ENCODE data around the gene DNAH14.

- TF ChIP-seq EP300 (IDR thresholded peaks at IDR 0.05; ENCODE audit: borderline replicate concordance) (no peak), RAD21 (IDR thresholded peaks at IDR 0.05; ENCODE audit: low read depth) (no peak), ZBTB7A (IDR thresholded peaks at IDR 0.05; ENCODE audit: low read depth) (no peak), TAF1 (IDR thresholded peaks at IDR 0.05; ENCODE audit: low read depth) (no peak), USF1 (IDR thresholded peaks at IDR 0.05) (no peak), YY1 (IDR thresholded peaks at IDR 0.05; ENCODE audit: low read depth) (no peak), NFIC (IDR thresholded peaks at IDR 0.05) (no peak), TCF12 (IDR thresholded peaks at IDR 0.05; ENCODE audit: low read depth) (no peak), CREB1 (IDR thresholded peaks at IDR 0.05; ENCODE audit: low read depth) (no peak)
- TF ChIP-seq, protein P1, sequence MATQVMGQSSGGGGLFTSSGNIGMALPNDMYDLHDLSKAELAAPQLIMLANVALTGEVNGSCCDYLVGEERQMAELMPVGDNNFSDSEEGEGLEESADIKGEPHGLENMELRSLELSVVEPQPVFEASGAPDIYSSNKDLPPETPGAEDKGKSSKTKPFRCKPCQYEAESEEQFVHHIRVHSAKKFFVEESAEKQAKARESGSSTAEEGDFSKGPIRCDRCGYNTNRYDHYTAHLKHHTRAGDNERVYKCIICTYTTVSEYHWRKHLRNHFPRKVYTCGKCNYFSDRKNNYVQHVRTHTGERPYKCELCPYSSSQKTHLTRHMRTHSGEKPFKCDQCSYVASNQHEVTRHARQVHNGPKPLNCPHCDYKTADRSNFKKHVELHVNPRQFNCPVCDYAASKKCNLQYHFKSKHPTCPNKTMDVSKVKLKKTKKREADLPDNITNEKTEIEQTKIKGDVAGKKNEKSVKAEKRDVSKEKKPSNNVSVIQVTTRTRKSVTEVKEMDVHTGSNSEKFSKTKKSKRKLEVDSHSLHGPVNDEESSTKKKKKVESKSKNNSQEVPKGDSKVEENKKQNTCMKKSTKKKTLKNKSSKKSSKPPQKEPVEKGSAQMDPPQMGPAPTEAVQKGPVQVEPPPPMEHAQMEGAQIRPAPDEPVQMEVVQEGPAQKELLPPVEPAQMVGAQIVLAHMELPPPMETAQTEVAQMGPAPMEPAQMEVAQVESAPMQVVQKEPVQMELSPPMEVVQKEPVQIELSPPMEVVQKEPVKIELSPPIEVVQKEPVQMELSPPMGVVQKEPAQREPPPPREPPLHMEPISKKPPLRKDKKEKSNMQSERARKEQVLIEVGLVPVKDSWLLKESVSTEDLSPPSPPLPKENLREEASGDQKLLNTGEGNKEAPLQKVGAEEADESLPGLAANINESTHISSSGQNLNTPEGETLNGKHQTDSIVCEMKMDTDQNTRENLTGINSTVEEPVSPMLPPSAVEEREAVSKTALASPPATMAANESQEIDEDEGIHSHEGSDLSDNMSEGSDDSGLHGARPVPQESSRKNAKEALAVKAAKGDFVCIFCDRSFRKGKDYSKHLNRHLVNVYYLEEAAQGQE (IDR thresholded peaks at IDR 0.05; ENCODE audit: low read depth) = no peak
- TF ChIP-seq, protein P2, sequence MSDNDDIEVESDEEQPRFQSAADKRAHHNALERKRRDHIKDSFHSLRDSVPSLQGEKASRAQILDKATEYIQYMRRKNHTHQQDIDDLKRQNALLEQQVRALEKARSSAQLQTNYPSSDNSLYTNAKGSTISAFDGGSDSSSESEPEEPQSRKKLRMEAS (IDR thresholded peaks at IDR 0.05) = no peak
Observed at GRCh38 chr1:225113265-225113664, 183.8 kb downstream of the DNAH14 start.

Measured in Ishikawa (cell line).